WTC11 (cell line): Measurements from ENCODE around the gene FBXW2. TPM values are rescaled to one million over a fixed set of nuclear protein-coding genes. Genes with fewer than 3 reads are reported as not detected.

Experiments
- ATAC-seq: fragments of 200-7000 bp; cut with Tn5 transposase; 2 replicates; pipeline ENCODE4 v1.10.0; 2021; ENCODE audit warnings: mild to moderate bottlenecking, moderate library complexity
- CTCF ChIA-PET: fragments of 300-600 bp; sonication (Branson Sonifier 250); formaldehyde crosslinking; loops from one replicate; lab custom pipeline; 2021; ENCODE audit warnings: antibody characterized with exemption; lab: Charles Lee
- POLR2A ChIA-PET: fragments of 350-600 bp; sonication (Branson Sonifier 250); formaldehyde crosslinking; loops from one replicate; lab custom pipeline; 2021; ENCODE audit warnings: antibody characterized with exemption; lab: Charles Lee
- DNase-seq: peaks from one replicate; pipeline ENCODE4 v3.0.0; 2021; ENCODE audit warnings: low spot score
- H3K27ac Mint-ChIP-seq: 2 replicates; pipeline ENCODE4 v1.8.0; 2021; ENCODE audit warnings: mixed read lengths
- H3K27me3 Mint-ChIP-seq: 2 replicates; pipeline ENCODE4 v1.8.0; 2021; ENCODE audit warnings: low read depth, mild to moderate bottlenecking, moderate library complexity, mixed read lengths
- H3K36me3 Mint-ChIP-seq: 2 replicates; pipeline ENCODE4 v1.8.0; 2021; ENCODE audit warnings: mixed read lengths
- H3K4me1 Mint-ChIP-seq: 2 replicates; pipeline ENCODE4 v1.8.0; 2022; ENCODE audit warnings: mixed read lengths
- H3K4me3 Mint-ChIP-seq: 2 replicates; pipeline ENCODE4 v1.8.0; 2021; ENCODE audit warnings: mild to moderate bottlenecking, moderate library complexity, mixed read lengths
- H3K9me3 Mint-ChIP-seq: 2 replicates; pipeline ENCODE4 v1.8.0; 2021; ENCODE audit warnings: mixed read lengths
- ARID4B ChIP-seq: sonication (generic); formaldehyde crosslinking; IDR thresholded peaks from 2 replicates; pipeline ENCODE4 v1.8.0; 2023; ENCODE audit warnings: missing genetic modification reagents, mild to moderate bottlenecking, borderline replicate concordance
- ATF1 ChIP-seq: sonication (generic); formaldehyde crosslinking; IDR thresholded peaks from 2 replicates; pipeline ENCODE4 v1.8.1; 2023; ENCODE audit warnings: mild to moderate bottlenecking, moderate library complexity, missing genetic modification reagents
- CDX4 ChIP-seq: fragments of 250-450 bp; sonication (Bioruptor Pico); IDR thresholded peaks from 2 replicates; pipeline ENCODE4 v1.9.0; 2021; ENCODE audit warnings: moderate library complexity, mild to moderate bottlenecking, inconsistent platforms, borderline replicate concordance
- FOXP4 ChIP-seq: sonication (generic); formaldehyde crosslinking; IDR thresholded peaks from 2 replicates; pipeline ENCODE4 v1.8.0; 2022; ENCODE audit warnings: mild to moderate bottlenecking, missing genetic modification reagents
- IRF1 ChIP-seq: sonication (generic); formaldehyde crosslinking; IDR thresholded peaks from 2 replicates; pipeline ENCODE4 v1.8.0; 2023; ENCODE audit warnings: missing genetic modification reagents
- MXD4 ChIP-seq: fragments of 250-450 bp; sonication (Bioruptor Pico); IDR thresholded peaks from 2 replicates; pipeline ENCODE4 v1.8.0; 2021; ENCODE audit warnings: mild to moderate bottlenecking, moderate library complexity, borderline replicate concordance
- NR2C2 ChIP-seq: sonication (generic); formaldehyde crosslinking; IDR thresholded peaks from 2 replicates; pipeline ENCODE4 v1.8.0; 2022; ENCODE audit warnings: mild to moderate bottlenecking, missing genetic modification reagents
- OVOL2 ChIP-seq: fragments of 250-450 bp; sonication (Bioruptor Pico); IDR thresholded peaks from 2 replicates; pipeline ENCODE4 v1.9.0; 2021; ENCODE audit warnings: mild to moderate bottlenecking, borderline replicate concordance
- PRRX2 ChIP-seq: fragments of 250-450 bp; sonication (Bioruptor Pico); IDR thresholded peaks from 2 replicates; pipeline ENCODE4 v1.8.0; 2021; ENCODE audit warnings: mild to moderate bottlenecking
- SOX15 ChIP-seq: fragments of 250-450 bp; sonication (Bioruptor Pico); IDR thresholded peaks from 2 replicates; pipeline ENCODE4 v1.9.0; 2021; ENCODE audit warnings: mild to moderate bottlenecking
- ZNF121 ChIP-seq: sonication (generic); formaldehyde crosslinking; IDR thresholded peaks from 2 replicates; pipeline ENCODE4 v1.8.0; 2023; ENCODE audit warnings: missing genetic modification reagents
- ZNF138 ChIP-seq: sonication (generic); formaldehyde crosslinking; conservative IDR thresholded peaks from 2 replicates; pipeline ENCODE4 v1.8.1; 2022; ENCODE audit warnings: mild to moderate bottlenecking, moderate library complexity, missing genetic modification reagents
- total RNA-seq: library from RNA; stranded (reverse); gene quantifications from 3 replicates; pipeline ENCODE4 v1.2.3, GENCODE V29; 2021
- TF ChIP-seq, protein P1 (sequence below): sonication (generic); formaldehyde crosslinking; IDR thresholded peaks from 2 replicates; pipeline ENCODE4 v1.8.0; 2022; ENCODE audit warnings: missing genetic modification reagents
- TF ChIP-seq, protein P2 (sequence below): sonication (generic); formaldehyde crosslinking; IDR thresholded peaks from 2 replicates; pipeline ENCODE4 v1.8.1; 2023; ENCODE audit warnings: mild to moderate bottlenecking, missing genetic modification reagents
- TF ChIP-seq, protein P3 (sequence below): fragments of 250-450 bp; sonication (Bioruptor Pico); conservative IDR thresholded peaks from 2 replicates; pipeline ENCODE4 v1.9.0; 2021; ENCODE audit warnings: mild to moderate bottlenecking
- TF ChIP-seq, protein P4 (sequence below): sonication (generic); formaldehyde crosslinking; conservative IDR thresholded peaks from 2 replicates; pipeline ENCODE4 v1.8.1; 2022; ENCODE audit warnings: mild to moderate bottlenecking, missing genetic modification reagents

Gene FBXW2
- total RNA-seq, 1 experiment from 2014 or later = 59.8 TPM

- CTCF ChIA-PET = interaction anchor here (0.6 to 3.0 kb wide), 2 partner anchors 10 to 267 kb away, joined by 3 to 13 read pairs; no protein-coding TSS in a partner anchor
- Mint-ChIP-seq H3K9me3 (peaks cover under 1% of the 10 kb centered on the region; the same call in 1 of the 2 replicates), H3K4me1 (no peaks in the 10 kb centered on the region), H3K27ac (no peak overlapping the region), H3K27me3 (no peaks in the 10 kb centered on the region), H3K36me3 (no peaks in the 10 kb centered on the region), H3K4me3 (no peak overlapping the region)
- POLR2A ChIA-PET = no interaction called here
- ATAC-seq = no peak
- TF ChIP-seq ZNF138 (CRISPR knock-in tag) (no peak), FOXP4 (CRISPR knock-in tag) (no peak), SOX15 (no peak), CDX4 (no peak), NR2C2 (CRISPR knock-in tag) (no peak), OVOL2 (CRISPR knock-in tag) (no peak), ARID4B (no peak), ZNF121 (CRISPR knock-in tag) (no peak), ATF1 (CRISPR knock-in tag) (no peak), MXD4 (no peak), IRF1 (CRISPR knock-in tag) (no peak), PRRX2 (CRISPR knock-in tag) (no peak)
- TF ChIP-seq, protein P1, sequence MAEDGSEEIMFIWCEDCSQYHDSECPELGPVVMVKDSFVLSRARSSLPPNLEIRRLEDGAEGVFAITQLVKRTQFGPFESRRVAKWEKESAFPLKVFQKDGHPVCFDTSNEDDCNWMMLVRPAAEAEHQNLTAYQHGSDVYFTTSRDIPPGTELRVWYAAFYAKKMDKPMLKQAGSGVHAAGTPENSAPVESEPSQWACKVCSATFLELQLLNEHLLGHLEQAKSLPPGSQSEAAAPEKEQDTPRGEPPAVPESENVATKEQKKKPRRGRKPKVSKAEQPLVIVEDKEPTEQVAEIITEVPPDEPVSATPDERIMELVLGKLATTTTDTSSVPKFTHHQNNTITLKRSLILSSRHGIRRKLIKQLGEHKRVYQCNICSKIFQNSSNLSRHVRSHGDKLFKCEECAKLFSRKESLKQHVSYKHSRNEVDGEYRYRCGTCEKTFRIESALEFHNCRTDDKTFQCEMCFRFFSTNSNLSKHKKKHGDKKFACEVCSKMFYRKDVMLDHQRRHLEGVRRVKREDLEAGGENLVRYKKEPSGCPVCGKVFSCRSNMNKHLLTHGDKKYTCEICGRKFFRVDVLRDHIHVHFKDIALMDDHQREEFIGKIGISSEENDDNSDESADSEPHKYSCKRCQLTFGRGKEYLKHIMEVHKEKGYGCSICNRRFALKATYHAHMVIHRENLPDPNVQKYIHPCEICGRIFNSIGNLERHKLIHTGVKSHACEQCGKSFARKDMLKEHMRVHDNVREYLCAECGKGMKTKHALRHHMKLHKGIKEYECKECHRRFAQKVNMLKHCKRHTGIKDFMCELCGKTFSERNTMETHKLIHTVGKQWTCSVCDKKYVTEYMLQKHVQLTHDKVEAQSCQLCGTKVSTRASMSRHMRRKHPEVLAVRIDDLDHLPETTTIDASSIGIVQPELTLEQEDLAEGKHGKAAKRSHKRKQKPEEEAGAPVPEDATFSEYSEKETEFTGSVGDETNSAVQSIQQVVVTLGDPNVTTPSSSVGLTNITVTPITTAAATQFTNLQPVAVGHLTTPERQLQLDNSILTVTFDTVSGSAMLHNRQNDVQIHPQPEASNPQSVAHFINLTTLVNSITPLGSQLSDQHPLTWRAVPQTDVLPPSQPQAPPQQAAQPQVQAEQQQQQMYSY = no peak
- TF ChIP-seq, protein P2, sequence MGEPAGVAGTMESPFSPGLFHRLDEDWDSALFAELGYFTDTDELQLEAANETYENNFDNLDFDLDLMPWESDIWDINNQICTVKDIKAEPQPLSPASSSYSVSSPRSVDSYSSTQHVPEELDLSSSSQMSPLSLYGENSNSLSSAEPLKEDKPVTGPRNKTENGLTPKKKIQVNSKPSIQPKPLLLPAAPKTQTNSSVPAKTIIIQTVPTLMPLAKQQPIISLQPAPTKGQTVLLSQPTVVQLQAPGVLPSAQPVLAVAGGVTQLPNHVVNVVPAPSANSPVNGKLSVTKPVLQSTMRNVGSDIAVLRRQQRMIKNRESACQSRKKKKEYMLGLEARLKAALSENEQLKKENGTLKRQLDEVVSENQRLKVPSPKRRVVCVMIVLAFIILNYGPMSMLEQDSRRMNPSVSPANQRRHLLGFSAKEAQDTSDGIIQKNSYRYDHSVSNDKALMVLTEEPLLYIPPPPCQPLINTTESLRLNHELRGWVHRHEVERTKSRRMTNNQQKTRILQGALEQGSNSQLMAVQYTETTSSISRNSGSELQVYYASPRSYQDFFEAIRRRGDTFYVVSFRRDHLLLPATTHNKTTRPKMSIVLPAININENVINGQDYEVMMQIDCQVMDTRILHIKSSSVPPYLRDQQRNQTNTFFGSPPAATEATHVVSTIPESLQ (CRISPR knock-in tag) = no peak
- TF ChIP-seq, protein P3, sequence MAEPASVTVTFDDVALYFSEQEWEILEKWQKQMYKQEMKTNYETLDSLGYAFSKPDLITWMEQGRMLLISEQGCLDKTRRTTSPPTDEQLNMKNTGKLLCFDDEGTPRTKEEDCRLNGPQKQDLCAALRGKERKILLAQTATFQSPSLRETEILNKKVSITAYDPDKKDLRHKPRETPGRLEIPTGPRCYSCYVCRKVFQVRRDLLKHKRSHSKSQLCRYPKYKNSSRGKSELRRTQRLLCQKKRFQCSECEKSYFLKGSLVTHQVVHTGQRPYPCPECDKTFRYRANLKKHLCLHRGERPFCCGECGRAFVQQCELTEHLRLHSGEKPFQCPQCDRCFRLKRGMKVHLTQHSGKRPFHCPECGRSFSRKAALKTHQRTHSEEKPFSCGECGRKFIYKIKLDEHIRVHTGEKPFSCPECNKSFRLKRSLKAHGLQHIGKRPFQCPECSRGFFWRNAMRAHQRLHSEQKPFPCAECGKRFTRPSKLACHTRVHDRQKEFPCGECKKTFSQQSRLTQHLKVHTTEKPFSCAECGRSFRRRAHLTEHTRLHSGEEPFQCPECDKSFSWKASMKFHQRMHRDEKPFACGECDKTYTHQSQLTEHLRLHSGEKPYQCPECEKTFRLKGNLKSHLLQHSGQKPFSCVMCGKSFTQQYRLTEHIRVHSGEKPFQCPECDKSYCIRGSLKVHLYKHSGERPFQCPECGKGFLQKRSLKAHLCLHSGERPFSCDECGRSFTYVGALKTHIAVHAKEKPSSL (CRISPR knock-in tag) = no peak
- TF ChIP-seq, protein P4, sequence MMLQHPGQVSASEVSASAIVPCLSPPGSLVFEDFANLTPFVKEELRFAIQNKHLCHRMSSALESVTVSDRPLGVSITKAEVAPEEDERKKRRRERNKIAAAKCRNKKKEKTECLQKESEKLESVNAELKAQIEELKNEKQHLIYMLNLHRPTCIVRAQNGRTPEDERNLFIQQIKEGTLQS = no peak
- DNase-seq = no peak
Measured at GRCh38 chr9:120740132-120740531, 53.1 kb downstream of the FBXW2 start.
